Neuronal stem cell (in vitro differentiated cells): ENCODE results near the gene HRG.

ENCODE experiments used
- DNase-seq: peaks from one replicate; pipeline ENCODE4 v3.0.0-alpha.2; 2013; ENCODE audit warnings: low spot score
- H2AFZ ChIP-seq: one replicate; pipeline ENCODE4 v1.6.1; 2013; ENCODE audit warnings: mild to moderate bottlenecking, low read length, inconsistent platforms
- H2AK5ac ChIP-seq: 2 replicates; pipeline ENCODE4 v1.6.1; 2013; ENCODE audit warnings: low read depth, mild to moderate bottlenecking, inconsistent platforms, low read length, moderate library complexity, mixed read lengths
- H2BK120ac ChIP-seq: 2 replicates; pipeline ENCODE4 v1.6.1; 2013; ENCODE audit warnings: low read depth, mild to moderate bottlenecking, inconsistent platforms, low read length, moderate library complexity, mixed read lengths
- H2BK12ac ChIP-seq: one replicate; pipeline ENCODE4 v1.6.1; 2013; ENCODE audit warnings: low read length, inconsistent platforms
- H2BK15ac ChIP-seq: 2 replicates; pipeline ENCODE4 v1.6.1; 2013; ENCODE audit warnings: mild to moderate bottlenecking, low read length, inconsistent platforms, mixed read lengths
- H2BK5ac ChIP-seq: one replicate; pipeline ENCODE4 v1.6.1; 2013; ENCODE audit warnings: inconsistent platforms, mild to moderate bottlenecking, low read length, moderate library complexity
- H3K14ac ChIP-seq: one replicate; pipeline ENCODE4 v1.6.1; 2013; ENCODE audit warnings: low read length, inconsistent platforms
- H3K18ac ChIP-seq: 2 replicates; pipeline ENCODE4 v1.6.1; 2013; ENCODE audit warnings: low read length, inconsistent platforms
- H3K23ac ChIP-seq: 2 replicates; pipeline ENCODE4 v1.6.1; 2013; ENCODE audit warnings: low read depth, mild to moderate bottlenecking, mixed read lengths, low read length, inconsistent platforms; ENCODE audit not compliant: poor library complexity
- H3K27ac ChIP-seq: replicated peaks from 3 replicates; pipeline ENCODE4 v1.5.1; 2013; ENCODE audit warnings: low read length, inconsistent platforms
- H3K27me3 ChIP-seq, 3 experiments: 2 replicates each; pipeline ENCODE4 v1.6.1; 2013; ENCODE audit warnings: low read length in 3 of 3, mild to moderate bottlenecking in 2 of 3, inconsistent platforms in 1 of 3, low read depth in 1 of 3, mixed read lengths in 1 of 3, moderate library complexity in 1 of 3; ENCODE audit not compliant: control insufficient read depth in 3 of 3, insufficient read depth in 3 of 3
- H3K36me3 ChIP-seq, 2 donors: replicated peaks in 1 of 2; 2 replicates each; pipeline ENCODE4 v1.6.1; 2013; ENCODE audit warnings: low read length in 2 of 2; ENCODE audit not compliant: control insufficient read depth in 2 of 2, insufficient read depth in 2 of 2
- H3K4ac ChIP-seq: 2 replicates; pipeline ENCODE4 v1.6.1; 2013; ENCODE audit warnings: inconsistent platforms, mild to moderate bottlenecking, low read length, moderate library complexity
- H3K4me1 ChIP-seq, 2 donors: 1 replicate in 1 of 2; 2 replicates in 1 of 2; pipeline ENCODE4 v1.6.1; 2013; ENCODE audit warnings: low read length in 2 of 2, low read depth in 1 of 2; ENCODE audit not compliant: control insufficient read depth in 2 of 2, insufficient read depth in 1 of 2
- H3K4me2 ChIP-seq: one replicate; pipeline ENCODE4 v1.6.1; 2013; ENCODE audit warnings: mild to moderate bottlenecking, low read length, inconsistent platforms; ENCODE audit not compliant: insufficient read depth, poor library complexity, severe bottlenecking
- H3K4me3 ChIP-seq, 2 donors: 2 replicates each; pipeline ENCODE4 v1.5.1; 2013; ENCODE audit warnings: low read length in 2 of 2, mild to moderate bottlenecking in 2 of 2, inconsistent platforms in 1 of 2, moderate library complexity in 1 of 2
- H3K79me1 ChIP-seq: one replicate; pipeline ENCODE4 v1.6.1; 2013; ENCODE audit warnings: low read depth, mild to moderate bottlenecking, inconsistent platforms, low read length, moderate library complexity
- H3K9ac ChIP-seq: one replicate; pipeline ENCODE4 v1.6.1; 2013; ENCODE audit warnings: mild to moderate bottlenecking, low read depth, low read length, inconsistent platforms; ENCODE audit not compliant: poor library complexity
- H3K9me3 ChIP-seq, 2 donors: replicated peaks in 1 of 2; 2 replicates each; pipeline versions ENCODE3 to v1.6.1; 2013; ENCODE audit warnings: low read length in 2 of 2, mild to moderate bottlenecking in 2 of 2, inconsistent platforms in 1 of 2, low read depth in 1 of 2, mixed read lengths in 1 of 2, moderate library complexity in 1 of 2; ENCODE audit not compliant: control insufficient read depth in 2 of 2, insufficient read depth in 1 of 2
- H4K8ac ChIP-seq: one replicate; pipeline ENCODE4 v1.6.1; 2013; ENCODE audit warnings: low read depth, mild to moderate bottlenecking, inconsistent platforms, low read length, moderate library complexity
- H4K91ac ChIP-seq: one replicate; pipeline ENCODE4 v1.6.1; 2013; ENCODE audit warnings: low read length, low read depth, mild to moderate bottlenecking, inconsistent platforms; ENCODE audit not compliant: poor library complexity
- WGBS, 2 donors: extraction: QIAGEN DNeasy Blood & Tissue Kit; methylation state at CpG; one replicate each; pipeline ENCODE4 v1.1.7; 2013; ENCODE audit warnings: missing lambda C conversion rate in 2 of 2, mixed read lengths in 1 of 2; ENCODE audit not compliant: insufficient read length in 2 of 2, insufficient replicate concordance in 1 of 2; ENCODE audit errors: extremely low coverage in 2 of 2; 5-methylcytosine and 5-hydroxymethylcytosine counted together

Gene HRG

GRCh38 chr3:186642014-186642413 lies 23.8 kb upstream of the HRG start:
- no peak overlapping the region for H2BK5ac ChIP-seq
- no peaks in the 10 kb centered on the region for H3K79me1 ChIP-seq
- H3K23ac ChIP-seq = no peak overlapping the region
- no peak overlapping the region for H3K14ac ChIP-seq
- no peak overlapping the region for H2AFZ ChIP-seq
- no peak overlapping the region for H3K27ac ChIP-seq
- peaks cover 0 to 2% of the 10 kb centered on the region in 2 donors for H3K4me1 ChIP-seq
- no peak overlapping the region for H3K18ac ChIP-seq
- no peaks in the 10 kb centered on the region for H3K36me3 ChIP-seq
- H4K91ac ChIP-seq = no peak overlapping the region
- H3K4me2 ChIP-seq = no peak overlapping the region
- H3K9me3 ChIP-seq = no peaks in the 10 kb centered on the region
- H4K8ac ChIP-seq = no peak overlapping the region
- no CpG with 5 or more reads among the region's 3 CpGs for WGBS, 2 donors
- H2BK15ac ChIP-seq = no peak overlapping the region
- H3K4me3 ChIP-seq = no peak overlapping the region
- no peak overlapping the region for H2BK120ac ChIP-seq
- DNase-seq = no peak
- H3K27me3 ChIP-seq = peaks cover 0 to 31% (median 2%) of the 10 kb centered on the region in 3 experiments
- no peak overlapping the region for H3K4ac ChIP-seq
- H2BK12ac ChIP-seq = no peak overlapping the region
- no peak overlapping the region for H3K9ac ChIP-seq
- H2AK5ac ChIP-seq = no peak overlapping the region

- H3K27me3 ChIP-seq = peaks cover 0 to 31% (median 2%) of the 10 kb centered on the region in 3 experiments
- no peaks in the 10 kb centered on the region for H3K79me1 ChIP-seq
- H2BK15ac ChIP-seq = no peak overlapping the region
- H3K4ac ChIP-seq = no peak overlapping the region
- no peak overlapping the region for H2AFZ ChIP-seq
- no peak overlapping the region for H3K4me2 ChIP-seq
- peaks cover 0 to 2% of the 10 kb centered on the region in 2 donors for H3K4me1 ChIP-seq
- no peak for DNase-seq
- H3K14ac ChIP-seq = no peak overlapping the region
- no peak overlapping the region for H4K91ac ChIP-seq
- no peak overlapping the region for H2AK5ac ChIP-seq
- H3K36me3 ChIP-seq = no peaks in the 10 kb centered on the region
- WGBS, 2 donors = no CpG with 5 or more reads among the region's 1 CpG
- H2BK5ac ChIP-seq = no peak overlapping the region
- H3K9ac ChIP-seq = no peak overlapping the region
- no peaks in the 10 kb centered on the region for H3K9me3 ChIP-seq
- H2BK12ac ChIP-seq = no peak overlapping the region
- no peak overlapping the region for H4K8ac ChIP-seq
- H3K4me3 ChIP-seq = no peak overlapping the region
- no peak overlapping the region for H3K27ac ChIP-seq
- H3K23ac ChIP-seq = no peak overlapping the region
- H3K18ac ChIP-seq = no peak overlapping the region
- H2BK120ac ChIP-seq = no peak overlapping the region
These were observed 22.3 kb upstream of the HRG start for GRCh38 chr3:186643493-186643892.

- Histone ChIP-seq H4K91ac (no peak overlapping the region), H3K9ac (no peak overlapping the region), H3K4ac (no peak overlapping the region), H3K27ac (no peak overlapping the region), H3K4me3 (no peak overlapping the region), H3K27me3 (peaks cover 0 to 31% (median 2%) of the 10 kb centered on the region in 3 experiments), H2AK5ac (no peak overlapping the region), H3K4me2 (no peak overlapping the region), H3K4me1 (peaks cover 0 to 2% of the 10 kb centered on the region in 2 donors), H3K18ac (no peak overlapping the region), H3K9me3 (peaks cover 0 to 1% of the 10 kb centered on the region in 2 donors), H2BK5ac (no peak overlapping the region), H2AFZ (no peak overlapping the region), H2BK15ac (no peak overlapping the region), H3K36me3 (no peaks in the 10 kb centered on the region), H3K14ac (no peak overlapping the region), H4K8ac (no peak overlapping the region), H2BK120ac (no peak overlapping the region), H3K79me1 (no peaks in the 10 kb centered on the region), H3K23ac (no peak overlapping the region), H2BK12ac (no peak overlapping the region)
- WGBS, 2 donors = no CpG with 5 or more reads among the region's 3 CpGs
- DNase-seq = no peak
These were observed 21.1 kb upstream of the HRG start for GRCh38 chr3:186644683-186645082.

GRCh38 chr3:186646106-186646505 lies 19.7 kb upstream of the HRG start:
- DNase-seq = no peak
- no peak overlapping the region for H3K23ac ChIP-seq
- no peak overlapping the region for H3K4ac ChIP-seq
- H3K27me3 ChIP-seq = peaks cover 0 to 20% (median 2%) of the 10 kb centered on the region in 3 experiments
- no peak overlapping the region for H3K9ac ChIP-seq
- no peak overlapping the region for H3K18ac ChIP-seq
- no peaks in the 10 kb centered on the region for H3K79me1 ChIP-seq
- peaks cover 0 to 1% of the 10 kb centered on the region in 2 donors for H3K9me3 ChIP-seq
- no peak overlapping the region for H3K4me2 ChIP-seq
- no peaks in the 10 kb centered on the region for H3K36me3 ChIP-seq
- H3K14ac ChIP-seq = no peak overlapping the region
- H4K8ac ChIP-seq = no peak overlapping the region
- H2BK120ac ChIP-seq = no peak overlapping the region
- no peak overlapping the region for H2AK5ac ChIP-seq
- H3K4me1 ChIP-seq = peaks cover 0 to 2% of the 10 kb centered on the region in 2 donors
- no peak overlapping the region for H3K27ac ChIP-seq
- no peak overlapping the region for H2BK12ac ChIP-seq
- H2BK15ac ChIP-seq = no peak overlapping the region
- no peak overlapping the region for H2AFZ ChIP-seq
- H4K91ac ChIP-seq = no peak overlapping the region
- H3K4me3 ChIP-seq = no peak overlapping the region
- WGBS, 2 donors = no CpG with 5 or more reads among the region's 4 CpGs
- H2BK5ac ChIP-seq = no peak overlapping the region
